Stimulated activated CD4-positive, alpha-beta T cell treated with anti-CD3 and anti-CD28 coated beads, Interleukin-15, amount 100 ng/mL, for 1 hour (primary cell): ENCODE results near the gene ATP6V1E1.
"Not testable (repeated sequence)": the region's sequence is repeated elsewhere in the genome, so short reads cannot be mapped to it uniquely, and the experiment has no call there.

ENCODE experiments used
- DNase-seq, 2 donors: peaks; one replicate each; pipeline ENCODE4 v3.0.0-alpha.2; 2020; ENCODE audit warnings: low read depth in 1 of 2, low spot score in 1 of 2

The ATP6V1E1 gene

GRCh38 chr22:17583151-17583550 lies 45.4 kb downstream of the ATP6V1E1 start:
- DNase-seq: no peak

- DNase-seq: no peak
These were observed 46.9 kb downstream of the ATP6V1E1 start for GRCh38 chr22:17581631-17582030.

DNA sequence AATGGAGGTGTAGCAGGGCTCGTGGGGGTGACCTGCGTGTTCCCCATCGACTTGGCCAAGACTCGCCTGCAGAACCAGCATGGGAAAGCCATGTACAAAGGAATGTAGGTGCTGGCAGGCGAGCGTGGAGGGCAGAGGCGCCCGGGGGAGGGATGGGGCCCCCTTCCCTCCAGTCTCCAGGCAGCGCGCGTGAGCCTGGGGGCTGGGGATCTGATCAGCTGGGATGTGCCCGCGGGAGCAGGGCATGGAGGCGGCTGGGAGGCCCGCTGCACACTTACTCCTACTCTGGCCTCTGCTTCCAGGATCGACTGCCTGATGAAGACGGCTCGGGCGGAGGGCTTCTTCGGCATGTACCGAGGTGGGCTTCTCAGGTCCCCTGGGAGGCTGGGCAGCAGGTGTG lies 47.5 kb downstream of the ATP6V1E1 start:
- no peak for DNase-seq

DNA sequence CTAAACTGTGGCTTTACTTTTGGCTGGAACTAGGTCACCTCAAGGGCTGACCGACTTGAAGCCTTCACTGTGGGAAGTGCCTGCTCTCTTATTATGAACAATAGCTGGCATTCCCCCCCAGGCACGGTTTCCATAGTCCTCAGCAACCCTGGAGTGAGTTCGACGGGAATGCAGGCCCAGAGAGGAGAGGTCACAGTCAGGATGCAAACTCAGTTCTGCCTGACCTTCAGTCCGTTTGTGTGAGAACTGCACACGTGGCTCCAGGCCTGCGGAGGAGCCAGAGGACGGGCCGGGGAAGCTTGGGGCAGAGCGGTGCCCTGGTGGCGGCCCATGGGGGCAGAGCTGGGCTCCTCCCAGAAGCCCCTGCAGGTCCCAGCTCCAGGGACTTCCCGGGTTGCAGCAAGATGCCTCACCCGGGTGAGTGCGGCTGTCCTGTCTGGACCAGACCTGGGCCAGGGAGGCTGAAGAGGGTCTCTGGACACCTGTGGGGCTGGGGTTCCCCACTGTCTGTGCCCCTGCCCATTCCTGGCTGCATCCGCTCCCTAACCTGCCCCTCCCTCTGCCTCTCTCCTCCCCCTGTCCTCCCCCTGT lies 48.0 kb downstream of the ATP6V1E1 start:
- no peak for DNase-seq

DNA sequence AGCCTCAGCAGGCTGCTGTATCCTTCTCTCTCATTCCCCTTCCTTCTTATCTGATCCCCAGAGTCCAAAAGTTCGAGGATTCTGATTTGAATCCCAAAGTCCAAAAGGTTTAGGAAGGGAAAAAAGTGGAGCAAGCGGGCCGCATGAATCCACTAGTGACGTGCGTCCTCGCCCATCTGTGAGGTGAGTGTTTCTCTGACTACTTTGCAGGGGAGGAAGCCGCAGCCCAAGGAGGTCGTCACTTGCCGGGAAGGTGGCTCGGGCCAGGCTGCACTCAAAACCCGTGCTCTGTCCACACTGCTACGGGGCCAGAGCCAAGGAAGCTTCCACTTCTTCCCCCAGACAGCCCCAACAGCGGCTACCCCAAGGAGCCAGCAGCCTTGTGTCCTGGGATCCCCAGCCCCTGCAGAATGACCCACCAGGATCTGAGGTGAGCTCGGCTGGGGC lies 49.0 kb downstream of the ATP6V1E1 start:
- DNase-seq: no peak

DNA sequence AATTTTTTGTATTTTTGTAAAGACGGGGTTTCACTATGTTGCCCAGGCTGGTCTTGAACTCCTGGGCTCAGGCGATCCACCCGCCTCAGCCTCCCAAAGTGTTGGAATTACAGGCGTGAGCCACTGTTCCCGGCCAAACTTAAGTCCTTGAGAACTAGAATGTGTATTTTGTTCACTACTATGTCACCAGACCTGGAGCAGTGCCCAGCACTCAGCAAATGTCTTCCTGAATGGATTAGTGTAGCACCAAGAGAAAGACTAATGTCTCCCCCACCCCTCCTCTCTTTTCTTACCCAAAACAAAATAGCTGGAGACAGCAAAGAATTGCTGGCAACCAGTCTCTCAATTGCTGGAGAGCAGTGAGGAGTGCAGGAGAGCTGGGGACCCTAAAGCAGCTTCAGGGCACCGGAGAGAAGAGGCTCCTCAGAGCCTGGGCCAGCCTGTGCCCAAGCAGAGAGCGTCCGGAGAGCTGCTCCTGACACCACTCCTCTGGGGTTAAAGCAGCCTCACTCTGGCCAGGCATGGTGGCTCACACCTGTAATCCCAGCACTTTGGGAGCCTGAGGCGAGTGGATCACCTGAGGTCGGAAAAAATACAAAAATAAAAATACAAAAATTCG lies 50.3 kb downstream of the ATP6V1E1 start:
- DNase-seq: no peak

GRCh38 chr22:17576470-17576869 lies 52.1 kb downstream of the ATP6V1E1 start:
- DNase-seq: no peak

DNA sequence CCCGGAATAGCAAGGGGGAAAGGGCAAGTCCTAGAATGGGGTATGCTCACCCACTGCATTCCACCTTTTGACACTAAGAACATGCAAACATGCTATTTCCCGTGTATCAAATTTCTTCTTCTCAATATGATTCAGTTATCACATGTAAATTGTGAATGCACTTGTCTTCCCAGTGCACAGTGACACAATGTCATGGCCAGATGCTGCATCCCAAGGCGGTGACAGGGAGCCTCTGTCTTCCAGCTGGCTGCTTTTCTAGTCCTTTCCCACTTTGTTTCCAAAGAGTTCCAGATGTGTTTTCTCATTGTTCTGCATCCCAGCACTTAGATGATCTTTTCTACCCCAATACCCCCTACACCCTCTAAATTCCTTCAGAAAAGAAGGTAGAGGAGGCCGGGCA lies 52.9 kb downstream of the ATP6V1E1 start:
- no peak for DNase-seq

DNA sequence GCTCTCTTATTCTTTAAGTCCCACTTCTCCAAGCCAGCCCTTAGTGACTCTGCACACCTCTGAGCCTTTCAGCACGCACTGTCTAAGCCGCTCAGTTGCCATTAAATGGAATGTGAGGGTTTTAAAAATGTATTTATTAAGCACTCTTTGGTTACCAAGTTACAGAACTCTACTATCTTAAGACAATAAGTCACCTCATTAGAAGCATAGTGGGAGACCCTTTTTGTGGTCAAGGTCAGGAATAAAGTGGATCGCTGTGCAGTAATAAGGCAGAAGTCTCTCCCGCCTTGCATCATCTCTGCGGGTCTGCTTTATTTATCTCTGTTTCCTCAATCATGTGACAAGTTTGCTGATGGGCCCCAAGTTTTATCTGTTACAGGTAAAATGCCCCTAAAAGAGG lies 53.4 kb downstream of the ATP6V1E1 start:
- no peak for DNase-seq

GRCh38 chr22:17570851-17571631 lies 57.5 kb downstream of the ATP6V1E1 start:
- DNase-seq: no peak

DNA sequence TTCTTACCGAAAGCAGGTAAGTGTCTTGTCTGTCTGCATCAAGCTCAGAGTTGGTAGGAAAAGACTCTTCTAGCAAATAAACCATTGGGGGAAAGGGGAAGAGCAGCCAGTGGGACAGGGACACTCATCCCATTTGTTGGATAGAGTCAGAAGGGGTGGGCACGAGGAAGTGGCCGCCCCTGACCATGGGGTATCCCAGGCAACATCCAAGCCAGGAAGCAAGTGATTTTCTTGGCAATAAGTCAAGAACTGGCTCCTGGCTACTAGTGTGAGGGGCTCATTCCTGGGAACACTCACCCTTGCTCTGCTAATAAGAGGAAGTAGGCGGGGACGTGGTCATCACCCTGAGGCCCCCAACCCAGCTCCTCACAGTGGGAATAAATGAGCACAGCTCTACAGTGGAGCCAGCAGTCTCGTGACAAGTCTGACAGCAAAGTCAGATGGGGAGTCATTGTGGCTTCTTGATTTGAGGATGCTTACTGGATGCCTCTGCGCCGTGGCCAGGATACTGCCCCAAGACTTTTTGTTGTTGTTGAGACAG lies 58.5 kb downstream of the ATP6V1E1 start:
- no peak for DNase-seq

GRCh38 chr22:17566776-17567175 lies 61.8 kb downstream of the ATP6V1E1 start:
- DNase-seq: no peak

GRCh38 chr22:17566016-17566687 lies 62.4 kb downstream of the ATP6V1E1 start:
- DNase-seq: not testable (repeated sequence)

GRCh38 chr22:17563936-17564391 lies 64.6 kb downstream of the ATP6V1E1 start:
- no peak for DNase-seq

GRCh38 chr22:17562906-17563870 lies 65.4 kb downstream of the ATP6V1E1 start, which contains the start of gene SLC25A18:
Gene SLC25A18, plus strand, starts transcription at chr22:17563498. Its CDS starts 16,447 bp downstream, at chr22:17579945.
- no peak for DNase-seq

DNA sequence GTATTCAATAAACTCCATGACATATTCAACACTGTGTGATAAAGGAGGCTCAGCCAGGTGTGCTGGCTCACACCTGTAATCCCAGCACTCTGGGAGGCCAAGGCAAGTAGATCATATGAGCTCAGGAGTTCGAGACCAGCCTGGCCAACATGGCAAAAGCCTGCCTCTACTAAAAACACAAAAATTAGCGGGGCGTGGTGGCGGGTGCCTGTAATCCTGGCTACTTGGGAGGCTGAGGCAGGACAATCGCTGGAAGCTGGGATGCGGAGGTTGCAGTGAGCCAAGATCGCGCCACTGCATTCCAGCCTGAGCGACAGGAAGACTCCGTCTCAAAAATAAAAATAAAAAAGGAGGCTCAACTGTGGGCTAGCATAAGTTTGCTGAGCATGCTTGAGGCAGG lies 69.4 kb downstream of the ATP6V1E1 start:
- DNase-seq: no peak

- DNase-seq: no peak
These were observed 73.7 kb downstream of the ATP6V1E1 start for GRCh38 chr22:17554814-17555213.

- no peak for DNase-seq
These were observed 75.8 kb downstream of the ATP6V1E1 start for GRCh38 chr22:17552737-17553136.

- DNase-seq: no peak
These were observed 78.9 kb downstream of the ATP6V1E1 start for GRCh38 chr22:17549655-17550054.

- DNase-seq: no peak
These were observed 79.4 kb downstream of the ATP6V1E1 start for GRCh38 chr22:17549183-17549582.
